ENCODE measurements around the gene CD19.
"Not testable (repeated sequence)": the region's sequence is repeated elsewhere in the genome, so short reads cannot be mapped to it uniquely, and the experiment has no call there.

CD19 gene

GRCh38 chr16:28910086-28911031, 21.4 kb upstream of the CD19 start:
- DNase-seq (ENCODE audit: low read depth), result no peak

- no peak for DNase-seq (ENCODE audit: low read depth)
Observed at GRCh38 chr16:28912558-28912957, 19.2 kb upstream of the CD19 start.

GRCh38 chr16:28913946-28914724, 17.6 kb upstream of the CD19 start:
- no peak for DNase-seq (ENCODE audit: low read depth)

- DNase-seq (ENCODE audit: low read depth), result no peak
Observed at GRCh38 chr16:28915181-28915580, 16.6 kb upstream of the CD19 start.

GRCh38 chr16:28917095-28917494, 14.7 kb upstream of the CD19 start:
- DNase-seq (ENCODE audit: low read depth), result no peak

- DNase-seq (ENCODE audit: low read depth), result no peak
Observed at GRCh38 chr16:28918698-28919097, 13.1 kb upstream of the CD19 start.

GRCh38 chr16:28923231-28923587, 8.6 kb upstream of the CD19 start:
- DNase-seq (ENCODE audit: low read depth), result no peak

- DNase-seq (ENCODE audit: low read depth), result no peak
Observed at GRCh38 chr16:28923652-28924398, 7.9 kb upstream of the CD19 start.

- DNase-seq (ENCODE audit: low read depth), result no peak
Observed at GRCh38 chr16:28924399-28924761, 7.4 kb upstream of the CD19 start.

- DNase-seq (ENCODE audit: low read depth), result peak; percentile 95
Observed at GRCh38 chr16:28924762-28925385, 6.9 kb upstream of the CD19 start, which contains the start of gene RABEP2. Gene RABEP2, minus strand, starts transcription at chr16:28925238. Its CDS starts 75 bp downstream, at chr16:28925163.

- DNase-seq (ENCODE audit: low read depth), result peak; percentile 79
Observed at GRCh38 chr16:28925386-28926228, 6.2 kb upstream of the CD19 start.

GRCh38 chr16:28926284-28926683, 5.5 kb upstream of the CD19 start:
- DNase-seq (ENCODE audit: low read depth), result not testable (repeated sequence)

- DNase-seq (ENCODE audit: low read depth), result no peak
Observed at GRCh38 chr16:28927815-28928214, 4.0 kb upstream of the CD19 start.

GRCh38 chr16:28930203-28930602, 1.6 kb upstream of the CD19 start:
- DNase-seq (ENCODE audit: low read depth), result no peak

GRCh38 chr16:28930652-28931051, 1.1 kb upstream of the CD19 start:
- DNase-seq (ENCODE audit: low read depth), result no peak

- DNase-seq (ENCODE audit: low read depth), result no peak
Observed at GRCh38 chr16:28932339-28933141, 769 bp downstream of the CD19 start.

GRCh38 chr16:28933171-28933570, 1.4 kb downstream of the CD19 start:
- no peak for DNase-seq (ENCODE audit: low read depth)

- DNase-seq (ENCODE audit: low read depth), result no peak
Observed at GRCh38 chr16:28935346-28935745, 3.6 kb downstream of the CD19 start.

GRCh38 chr16:28935924-28936783, 4.4 kb downstream of the CD19 start:
- DNase-seq (ENCODE audit: low read depth), result peak; percentile 84

Data from activated T-cell treated with anti-CD3 and anti-CD28 coated beads for 24 hours (primary cell).